ENCODE results near the gene MFSD2B.
"Not testable (repeated sequence)": the region's sequence is repeated elsewhere in the genome, so short reads cannot be mapped to it uniquely, and the experiment has no call there.

MFSD2B gene

GRCh38 chr2:24010477-24011249 is 778 bp downstream of the MFSD2B start:
- Histone ChIP-seq H3K9me3 (ENCODE audit: control insufficient read depth, insufficient read depth, low read length) (no peaks in the 10 kb centered on the region), H3K36me3 (ENCODE audit: control insufficient read depth, insufficient read depth, low read length) (no peaks in the 10 kb centered on the region), H3K4me3 (ENCODE audit: low read length) (peak overlapping the region; percentile 46; the same call in 1 of the 2 replicates), H3K4me1 (ENCODE audit: control insufficient read depth, insufficient read depth, low read length) (peaks cover 4% of the 10 kb centered on the region), H3K27ac (ENCODE audit: low read length) (no peak overlapping the region), H3K27me3 (ENCODE audit: control insufficient read depth, insufficient read depth, low read length) (no peaks in the 10 kb centered on the region)
- no CpG with 5 or more reads among the region's 37 CpGs for WGBS (ENCODE audit: insufficient coverage, insufficient read length)
- no peak for DNase-seq (ENCODE audit: low read depth, low spot score)

- Histone ChIP-seq H3K4me1 (ENCODE audit: control insufficient read depth, insufficient read depth, low read length) (peaks cover 4% of the 10 kb centered on the region), H3K4me3 (ENCODE audit: low read length) (no peak overlapping the region), H3K27me3 (ENCODE audit: control insufficient read depth, insufficient read depth, low read length) (no peaks in the 10 kb centered on the region), H3K9me3 (ENCODE audit: control insufficient read depth, insufficient read depth, low read length) (no peaks in the 10 kb centered on the region), H3K27ac (ENCODE audit: low read length) (no peak overlapping the region), H3K36me3 (ENCODE audit: control insufficient read depth, insufficient read depth, low read length) (no peaks in the 10 kb centered on the region)
- no peak for DNase-seq (ENCODE audit: low read depth, low spot score)
- WGBS (ENCODE audit: insufficient coverage, insufficient read length), result no CpG with 5 or more reads among the region's 7 CpGs
Measured at GRCh38 chr2:24011250-24012104, 1.6 kb downstream of the MFSD2B start.

GRCh38 chr2:24012521-24013188 is 2.8 kb downstream of the MFSD2B start:
- H3K9me3 ChIP-seq (ENCODE audit: control insufficient read depth, insufficient read depth, low read length), result no peaks in the 10 kb centered on the region
- no peak overlapping the region for H3K4me3 ChIP-seq (ENCODE audit: low read length)
- no peaks in the 10 kb centered on the region for H3K27me3 ChIP-seq (ENCODE audit: control insufficient read depth, insufficient read depth, low read length)
- no peak overlapping the region for H3K27ac ChIP-seq (ENCODE audit: low read length)
- H3K36me3 ChIP-seq (ENCODE audit: control insufficient read depth, insufficient read depth, low read length), result no peaks in the 10 kb centered on the region; the same call in 1 of the 2 replicates
- H3K4me1 ChIP-seq (ENCODE audit: control insufficient read depth, insufficient read depth, low read length), result peaks cover 4% of the 10 kb centered on the region
- no peak for DNase-seq (ENCODE audit: low read depth, low spot score)
- WGBS (ENCODE audit: insufficient coverage, insufficient read length), result no CpG with 5 or more reads among the region's 9 CpGs

- no CpG with 5 or more reads among the region's 6 CpGs for WGBS (ENCODE audit: insufficient coverage, insufficient read length)
- not testable (repeated sequence) for H3K9me3 ChIP-seq (ENCODE audit: control insufficient read depth, insufficient read depth, low read length); DNase-seq (ENCODE audit: low read depth, low spot score); H3K4me1 ChIP-seq (ENCODE audit: control insufficient read depth, insufficient read depth, low read length); H3K27ac ChIP-seq (ENCODE audit: low read length); H3K36me3 ChIP-seq (ENCODE audit: control insufficient read depth, insufficient read depth, low read length); H3K4me3 ChIP-seq (ENCODE audit: low read length); H3K27me3 ChIP-seq (ENCODE audit: control insufficient read depth, insufficient read depth, low read length)
Measured at GRCh38 chr2:24014902-24015301, 5.0 kb downstream of the MFSD2B start.

- H3K4me3 ChIP-seq (ENCODE audit: low read length), result no peak overlapping the region
- H3K36me3 ChIP-seq (ENCODE audit: control insufficient read depth, insufficient read depth, low read length), result no peaks in the 10 kb centered on the region; the same call in 1 of the 2 replicates
- no peaks in the 10 kb centered on the region for H3K9me3 ChIP-seq (ENCODE audit: control insufficient read depth, insufficient read depth, low read length)
- WGBS (ENCODE audit: insufficient coverage, insufficient read length), result no CpG with 5 or more reads among the region's 11 CpGs
- H3K27ac ChIP-seq (ENCODE audit: low read length), result no peak overlapping the region
- H3K27me3 ChIP-seq (ENCODE audit: control insufficient read depth, insufficient read depth, low read length), result no peaks in the 10 kb centered on the region
- DNase-seq (ENCODE audit: low read depth, low spot score), result no peak
- H3K4me1 ChIP-seq (ENCODE audit: control insufficient read depth, insufficient read depth, low read length), result peaks cover 4% of the 10 kb centered on the region
Measured at GRCh38 chr2:24015562-24016375, 5.9 kb downstream of the MFSD2B start.

GRCh38 chr2:24016376-24016761 is 6.5 kb downstream of the MFSD2B start:
- no peak overlapping the region for H3K27ac ChIP-seq (ENCODE audit: low read length)
- DNase-seq (ENCODE audit: low read depth, low spot score), result no peak
- no peaks in the 10 kb centered on the region for H3K27me3 ChIP-seq (ENCODE audit: control insufficient read depth, insufficient read depth, low read length)
- H3K4me1 ChIP-seq (ENCODE audit: control insufficient read depth, insufficient read depth, low read length), result peaks cover 2% of the 10 kb centered on the region
- no peaks in the 10 kb centered on the region; the same call in 1 of the 2 replicates for H3K36me3 ChIP-seq (ENCODE audit: control insufficient read depth, insufficient read depth, low read length)
- no CpG with 5 or more reads among the region's 9 CpGs for WGBS (ENCODE audit: insufficient coverage, insufficient read length)
- H3K4me3 ChIP-seq (ENCODE audit: low read length), result no peak overlapping the region
- no peaks in the 10 kb centered on the region for H3K9me3 ChIP-seq (ENCODE audit: control insufficient read depth, insufficient read depth, low read length)

- no peak for DNase-seq (ENCODE audit: low read depth, low spot score)
- no peaks in the 10 kb centered on the region; the same call in 1 of the 2 replicates for H3K36me3 ChIP-seq (ENCODE audit: control insufficient read depth, insufficient read depth, low read length)
- H3K27ac ChIP-seq (ENCODE audit: low read length), result no peak overlapping the region
- no peak overlapping the region for H3K4me3 ChIP-seq (ENCODE audit: low read length)
- WGBS (ENCODE audit: insufficient coverage, insufficient read length), result no CpG with 5 or more reads among the region's 35 CpGs
- H3K9me3 ChIP-seq (ENCODE audit: control insufficient read depth, insufficient read depth, low read length), result no peaks in the 10 kb centered on the region
- H3K4me1 ChIP-seq (ENCODE audit: control insufficient read depth, insufficient read depth, low read length), result peaks cover 4% of the 10 kb centered on the region
- no peaks in the 10 kb centered on the region for H3K27me3 ChIP-seq (ENCODE audit: control insufficient read depth, insufficient read depth, low read length)
Measured at GRCh38 chr2:24016853-24017703, 7.2 kb downstream of the MFSD2B start.

GRCh38 chr2:24017711-24018110 is 7.8 kb downstream of the MFSD2B start:
- H3K4me1 ChIP-seq (ENCODE audit: control insufficient read depth, insufficient read depth, low read length), result peaks cover 4% of the 10 kb centered on the region
- DNase-seq (ENCODE audit: low read depth, low spot score), result no peak
- H3K27me3 ChIP-seq (ENCODE audit: control insufficient read depth, insufficient read depth, low read length), result no peaks in the 10 kb centered on the region
- H3K4me3 ChIP-seq (ENCODE audit: low read length), result no peak overlapping the region
- no CpG with 5 or more reads among the region's 8 CpGs for WGBS (ENCODE audit: insufficient coverage, insufficient read length)
- no peak overlapping the region for H3K27ac ChIP-seq (ENCODE audit: low read length)
- no peaks in the 10 kb centered on the region for H3K9me3 ChIP-seq (ENCODE audit: control insufficient read depth, insufficient read depth, low read length)
- no peaks in the 10 kb centered on the region; the same call in 1 of the 2 replicates for H3K36me3 ChIP-seq (ENCODE audit: control insufficient read depth, insufficient read depth, low read length)

GRCh38 chr2:24018241-24018640 is 8.4 kb downstream of the MFSD2B start:
- peaks cover 4% of the 10 kb centered on the region for H3K4me1 ChIP-seq (ENCODE audit: control insufficient read depth, insufficient read depth, low read length)
- no peak for DNase-seq (ENCODE audit: low read depth, low spot score)
- H3K36me3 ChIP-seq (ENCODE audit: control insufficient read depth, insufficient read depth, low read length), result peaks cover 3% of the 10 kb centered on the region; the same call in 1 of the 2 replicates
- H3K4me3 ChIP-seq (ENCODE audit: low read length), result no peak overlapping the region
- WGBS (ENCODE audit: insufficient coverage, insufficient read length), result no CpG with 5 or more reads among the region's 9 CpGs
- no peaks in the 10 kb centered on the region for H3K9me3 ChIP-seq (ENCODE audit: control insufficient read depth, insufficient read depth, low read length)
- no peaks in the 10 kb centered on the region for H3K27me3 ChIP-seq (ENCODE audit: control insufficient read depth, insufficient read depth, low read length)
- H3K27ac ChIP-seq (ENCODE audit: low read length), result no peak overlapping the region

All from iPS DF 6.9 (cell line).